Measurements from ENCODE around the gene RASSF4.

- TF ChIP-seq CTCF (IDR thresholded peaks at IDR 0.05) (no peak), POLR2A (IDR thresholded peaks at IDR 0.05) (no peak)
These were observed 4.6 kb upstream of the RASSF4 start for GRCh38 chr10:44954962-44955361.

Measured in heart left ventricle (tissue), 13 donors.